HepG2 (cell line): ENCODE results near the gene CHRD. TPM values are rescaled to one million over a fixed set of nuclear protein-coding genes. Genes with fewer than 3 reads are reported as not detected.

Experiments
- ATAC-seq: fragments of 200-7000 bp; cut with Tn5 transposase; 3 replicates; pipeline ENCODE4 v1.9.1; 2020; ENCODE audit warnings: mild to moderate bottlenecking, moderate library complexity
- BruUV-seq: library from RNA; stranded (reverse); fragments of 400-500 nt; replicated peaks from 2 replicates; lab custom pipeline; 2021; lab: Mats Ljungman, UMichigan
- CTCF ChIA-PET: fragments of 300-600 bp; formaldehyde crosslinking; extraction: SDS; loops from one replicate; lab custom pipeline; 2021; ENCODE audit warnings: low total read pairs, inconsistent platforms, low intra/inter-chr PET ratio; lab: Yijun Ruan, JAX
- POLR2A ChIA-PET: fragments of 350-600 bp; sonication (Branson Sonifier 250); formaldehyde crosslinking; loops from one replicate; lab custom pipeline; 2020; ENCODE audit warnings: antibody characterized with exemption, inconsistent platforms; lab: Yijun Ruan, JAX
- DNase-seq: peaks from one replicate; pipeline ENCODE4 v3.0.0-alpha.2; 2015; ENCODE audit warnings: low spot score
- FAIRE-seq: peaks from 3 replicates; lab custom pipeline; 2011; peaks lifted over from hg19 to GRCh38; lab: Jason Lieb, UNC
- H2AFZ ChIP-seq: one replicate; pipeline ENCODE4 v1.6.1; 2011; ENCODE audit warnings: low read length, inconsistent platforms
- H3K27ac ChIP-seq: fragments of 300-600 bp; 3 replicates; pipeline ENCODE4 v1.8.0; 2011; ENCODE audit warnings: mixed run types, mild to moderate bottlenecking, mixed read lengths, low read length, inconsistent platforms; ENCODE audit not compliant: insufficient read depth; ENCODE audit errors: extremely low read length
- H3K27me3 ChIP-seq, 2 experiments: fragments of 200-600 bp in 1 of 2; 2 replicates in 1 of 2; 3 replicates in 1 of 2; pipeline versions ENCODE4 v1.6.0 to v1.8.0; 2011; ENCODE audit warnings: low read length in 2 of 2, mild to moderate bottlenecking in 2 of 2, moderate library complexity in 2 of 2, inconsistent platforms in 1 of 2; ENCODE audit not compliant: insufficient read depth in 2 of 2, control insufficient read depth in 1 of 2
- H3K36me3 ChIP-seq, 2 experiments: fragments of 200-600 bp in 1 of 2; replicated peaks in 1 of 2; 2 replicates in 1 of 2; 3 replicates in 1 of 2; pipeline versions ENCODE4 v1.5.1 to v1.8.0; 2011; ENCODE audit warnings: low read length in 2 of 2, inconsistent platforms in 1 of 2; ENCODE audit not compliant: insufficient read depth in 2 of 2, control insufficient read depth in 1 of 2
- H3K4me1 ChIP-seq: 2 replicates; pipeline ENCODE4 v1.5.1; 2012; ENCODE audit warnings: low read length, inconsistent platforms; ENCODE audit not compliant: insufficient read depth
- H3K4me2 ChIP-seq: 2 replicates; pipeline ENCODE4 v1.6.0; 2011; ENCODE audit warnings: low read depth, low read length, inconsistent platforms
- H3K4me3 ChIP-seq, 3 experiments: fragments of 200-600 bp in 1 of 3; sonication (generic), shearing (Covaris generic) in 1 of 3; replicated peaks in 1 of 3; 2 replicates each; pipeline ENCODE4 v1.5.1; 2011 to 2016; ENCODE audit warnings: low read length in 3 of 3, inconsistent platforms in 2 of 3, low read depth in 2 of 3, mild to moderate bottlenecking in 2 of 3, control low read depth in 1 of 3, mixed read lengths in 1 of 3; ENCODE audit not compliant: insufficient read depth in 1 of 3
- H3K79me2 ChIP-seq: one replicate; pipeline ENCODE4 v1.6.1; 2011; ENCODE audit warnings: low read length, inconsistent platforms; ENCODE audit not compliant: insufficient read depth
- H3K9ac ChIP-seq: 2 replicates; pipeline ENCODE4 v1.6.0; 2011; ENCODE audit warnings: mild to moderate bottlenecking, low read depth, low read length, inconsistent platforms; ENCODE audit not compliant: insufficient read depth
- H3K9me3 ChIP-seq: 2 replicates; pipeline ENCODE4 v1.5.1; 2012; ENCODE audit warnings: mild to moderate bottlenecking, low read length
- H4K20me1 ChIP-seq: 2 replicates; pipeline ENCODE4 v1.6.0; 2011; ENCODE audit warnings: inconsistent platforms, mild to moderate bottlenecking, low read length, moderate library complexity; ENCODE audit not compliant: insufficient read depth
- CHD4 ChIP-seq: fragments of 200-600 bp; sonication (generic); IDR thresholded peaks from 2 replicates; pipeline ENCODE4 v1.7.0; 2017; ENCODE audit warnings: mild to moderate bottlenecking, low read length, borderline replicate concordance
- DMAP1 ChIP-seq: IDR thresholded peaks from 2 replicates; pipeline ENCODE4 v1.6.1; 2016
- ETV5 ChIP-seq: IDR thresholded peaks from 2 replicates; pipeline ENCODE4 v1.6.1; 2018; ENCODE audit warnings: missing biosample characterization, missing genetic modification reagents, inconsistent platforms, borderline replicate concordance
- HIVEP1 ChIP-seq: sonication (generic); formaldehyde crosslinking; IDR thresholded peaks from 2 replicates; pipeline ENCODE4 v1.4.0; 2020; ENCODE audit warnings: mild to moderate bottlenecking, missing genetic modification reagents
- KDM5B ChIP-seq: sonication (generic); formaldehyde crosslinking; IDR thresholded peaks from 2 replicates; pipeline ENCODE4 v1.4.0; 2020; ENCODE audit warnings: missing genetic modification reagents, mild to moderate bottlenecking, borderline replicate concordance
- MED1 ChIP-seq: sonication (generic); formaldehyde crosslinking; IDR thresholded peaks from 2 replicates; pipeline ENCODE4 v1.4.0; 2020; ENCODE audit warnings: missing genetic modification reagents
- MXD4 ChIP-seq: IDR thresholded peaks from 2 replicates; pipeline ENCODE4 v1.6.1; 2016; ENCODE audit warnings: mild to moderate bottlenecking, missing biosample characterization, missing genetic modification reagents
- PTBP1 ChIP-seq: fragments of 200-400 bp; formaldehyde crosslinking; IDR thresholded peaks from 2 replicates; pipeline ENCODE4 v1.6.1; 2018; ENCODE audit warnings: low read length, low read depth; ENCODE audit not compliant: poor library complexity, severe bottlenecking
- RFX5 ChIP-seq: IDR thresholded peaks from 2 replicates; pipeline ENCODE4 v1.6.1; 2011; ENCODE audit warnings: low read depth, low read length, improper control_type of control experiment
- SP1 ChIP-seq, 2 experiments: fragments of 450-650 bp in 1 of 2; sonication (generic) in 1 of 2; formaldehyde crosslinking in 1 of 2; IDR thresholded peaks; 2 replicates each; pipeline versions ENCODE4 v1.4.0 to v1.6.1; 2016 to 2020; ENCODE audit warnings: missing genetic modification reagents in 1 of 2
- TBX3 ChIP-seq: fragments of 450-650 bp; IDR thresholded peaks from 2 replicates; pipeline ENCODE4 v1.6.1; 2017; ENCODE audit warnings: antibody characterized with exemption, mild to moderate bottlenecking, inconsistent platforms, borderline replicate concordance
- ZBTB21 ChIP-seq: sonication (generic); formaldehyde crosslinking; IDR thresholded peaks from 2 replicates; pipeline ENCODE4 v1.4.0; 2020; ENCODE audit warnings: missing genetic modification reagents
- ZKSCAN8 ChIP-seq: IDR thresholded peaks from 2 replicates; pipeline ENCODE4 v1.6.1; 2016; ENCODE audit warnings: borderline replicate concordance, missing genetic modification reagents, missing compliant biosample characterization
- ZNF333 ChIP-seq: sonication (generic); formaldehyde crosslinking; IDR thresholded peaks from 2 replicates; pipeline ENCODE4 v1.4.0; 2020; ENCODE audit warnings: mild to moderate bottlenecking, missing genetic modification reagents, borderline replicate concordance
- ZNF350 ChIP-seq: sonication (generic); formaldehyde crosslinking; IDR thresholded peaks from 2 replicates; pipeline ENCODE4 v1.4.0; 2020; ENCODE audit warnings: mild to moderate bottlenecking, low read depth, missing genetic modification reagents, borderline replicate concordance
- ZNF567 ChIP-seq: sonication (generic); formaldehyde crosslinking; IDR thresholded peaks from 2 replicates; pipeline ENCODE4 v1.8.1; 2023; ENCODE audit warnings: mild to moderate bottlenecking, missing genetic modification reagents, borderline replicate concordance
- WGBS: methylation state at CpG from one replicate; pipeline ENCODE4 v1.1.6; 2017; ENCODE audit warnings: low lambda C conversion rate; 5-methylcytosine and 5-hydroxymethylcytosine counted together
- in situ Hi-C: cut with HindIII; loops from 2 replicates; pipeline ENCODE4 v1.10.0; 2017; ENCODE audit warnings: low pct_unique_long_range_greater_than_20kb; ENCODE audit not compliant: extremely low pct_ligation_motif_present
- intact Hi-C: fragments of 100-400 bp; cut with micrococcal nuclease; formaldehyde crosslinking; loops from one replicate; pipeline ENCODE4 v1.10.0; 2022; ENCODE audit not compliant: unreplicated experiment
- polyA plus RNA-seq, 8 experiments: library from polyadenylated mRNA; depleted of rRNA in 3 of 8; stranded (reverse) in 7 of 8; unstranded in 1 of 8; fragments of >200 nt; fragmentation: Illumina TruSeq in 4 of 8; extraction: Trizol in 4 of 8; gene quantifications; 2 replicates each; pipeline versions ENCODE4 v1.2.1 to v1.2.3, GENCODE V29; 2011 to 2016; ENCODE audit warnings: low read depth in 4 of 8, missing spikeins in 1 of 8, mixed read lengths in 1 of 8; ENCODE audit not compliant: insufficient read depth in 1 of 8
- total RNA-seq, 5 experiments: library from RNA; depleted of rRNA; stranded (reverse); fragments of >200 nt; fragmentation: Illumina TruSeq; extraction: Trizol; gene quantifications; 2 replicates each; pipeline ENCODE4 v1.2.3, GENCODE V29; 2016; ENCODE audit warnings: low read depth in 1 of 5
- TF ChIP-seq, protein P1 (sequence below): sonication (generic); formaldehyde crosslinking; IDR thresholded peaks from 2 replicates; pipeline ENCODE4 v1.4.0; 2020; ENCODE audit warnings: missing genetic modification reagents
- TF ChIP-seq, protein P2 (sequence below): sonication (generic); formaldehyde crosslinking; IDR thresholded peaks from 2 replicates; pipeline ENCODE4 v1.5.1; 2020; ENCODE audit warnings: mild to moderate bottlenecking, moderate library complexity, missing genetic modification reagents
- TF ChIP-seq, protein P3 (sequence below): IDR thresholded peaks from 2 replicates; pipeline ENCODE4 v1.6.1; 2016; ENCODE audit warnings: missing compliant biosample characterization, missing genetic modification reagents, borderline replicate concordance
- TF ChIP-seq, protein P4 (sequence below): sonication (generic); formaldehyde crosslinking; IDR thresholded peaks from 2 replicates; pipeline ENCODE4 v1.5.0; 2020; ENCODE audit warnings: missing genetic modification reagents

CHRD gene
- total and polyA plus RNA-seq, 2 of the 13 experiments (the other 11 are each of a cell fraction or from before 2014, with no cell fraction given): 22.2 to 35.2 TPM

DNA sequence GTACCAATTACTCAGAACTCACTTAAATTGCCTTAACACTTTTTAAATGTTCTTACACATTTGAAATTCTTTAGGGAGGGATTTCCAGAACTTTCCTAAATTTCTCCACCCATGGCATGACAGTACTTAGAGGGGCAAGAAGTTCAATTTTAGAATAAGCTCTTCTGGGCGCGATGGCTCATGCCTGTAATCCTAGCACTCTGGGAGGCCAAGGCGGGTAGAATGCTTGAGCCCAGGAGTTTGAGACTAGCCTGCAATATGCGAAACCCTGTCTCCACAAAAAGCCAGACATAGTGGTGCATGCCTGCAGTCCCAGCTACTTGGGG is 31.8 kb upstream of the CHRD start:
- H3K9me3 ChIP-seq: no peaks in the 10 kb centered on the region
- intact Hi-C loops: no loop called here
- DNase-seq: no peak
- FAIRE-seq: no peak
- no peak overlapping the region for H3K27ac ChIP-seq
- no peak overlapping the region for H3K4me2 ChIP-seq
- BruUV-seq: no TSS peak
- in situ Hi-C loops: no loop called here
- H4K20me1 ChIP-seq: no peaks in the 10 kb centered on the region
- POLR2A ChIA-PET: no interaction called here
- CTCF ChIA-PET: no interaction called here
- WGBS: 94% methylated on average over 4 of the region's 4 CpGs
- ATAC-seq: no peak
- no peaks in the 10 kb centered on the region for H3K27me3 ChIP-seq
- H2AFZ ChIP-seq: no peak overlapping the region
- peaks cover 28% of the 10 kb centered on the region for H3K4me1 ChIP-seq
- H3K79me2 ChIP-seq: no peaks in the 10 kb centered on the region
- H3K36me3 ChIP-seq: peaks cover 7 to 17% of the 10 kb centered on the region in 2 experiments; a peak in 4 of 5 replicates
- TF ChIP-seq, protein P1, sequence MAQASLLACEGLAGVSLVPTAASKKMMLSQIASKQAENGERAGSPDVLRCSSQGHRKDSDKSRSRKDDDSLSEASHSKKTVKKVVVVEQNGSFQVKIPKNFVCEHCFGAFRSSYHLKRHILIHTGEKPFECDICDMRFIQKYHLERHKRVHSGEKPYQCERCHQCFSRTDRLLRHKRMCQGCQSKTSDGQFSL (CRISPR knock-in tag): no peak
- TF ChIP-seq ETV5 (CRISPR knock-in tag): no peak
- TF ChIP-seq ZBTB21: no peak
- TF ChIP-seq, protein P2, sequence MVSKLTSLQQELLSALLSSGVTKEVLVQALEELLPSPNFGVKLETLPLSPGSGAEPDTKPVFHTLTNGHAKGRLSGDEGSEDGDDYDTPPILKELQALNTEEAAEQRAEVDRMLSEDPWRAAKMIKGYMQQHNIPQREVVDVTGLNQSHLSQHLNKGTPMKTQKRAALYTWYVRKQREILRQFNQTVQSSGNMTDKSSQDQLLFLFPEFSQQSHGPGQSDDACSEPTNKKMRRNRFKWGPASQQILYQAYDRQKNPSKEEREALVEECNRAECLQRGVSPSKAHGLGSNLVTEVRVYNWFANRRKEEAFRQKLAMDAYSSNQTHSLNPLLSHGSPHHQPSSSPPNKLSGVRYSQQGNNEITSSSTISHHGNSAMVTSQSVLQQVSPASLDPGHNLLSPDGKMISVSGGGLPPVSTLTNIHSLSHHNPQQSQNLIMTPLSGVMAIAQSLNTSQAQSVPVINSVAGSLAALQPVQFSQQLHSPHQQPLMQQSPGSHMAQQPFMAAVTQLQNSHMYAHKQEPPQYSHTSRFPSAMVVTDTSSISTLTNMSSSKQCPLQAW (CRISPR knock-in tag): no peak
- no peak for TF ChIP-seq MXD4 (CRISPR knock-in tag)
- TF ChIP-seq, protein P3, sequence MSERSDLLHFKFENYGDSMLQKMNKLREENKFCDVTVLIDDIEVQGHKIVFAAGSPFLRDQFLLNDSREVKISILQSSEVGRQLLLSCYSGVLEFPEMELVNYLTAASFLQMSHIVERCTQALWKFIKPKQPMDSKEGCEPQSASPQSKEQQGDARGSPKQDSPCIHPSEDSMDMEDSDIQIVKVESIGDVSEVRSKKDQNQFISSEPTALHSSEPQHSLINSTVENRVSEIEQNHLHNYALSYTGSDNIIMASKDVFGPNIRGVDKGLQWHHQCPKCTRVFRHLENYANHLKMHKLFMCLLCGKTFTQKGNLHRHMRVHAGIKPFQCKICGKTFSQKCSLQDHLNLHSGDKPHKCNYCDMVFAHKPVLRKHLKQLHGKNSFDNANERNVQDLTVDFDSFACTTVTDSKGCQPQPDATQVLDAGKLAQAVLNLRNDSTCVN (CRISPR knock-in tag): no peak
- TF ChIP-seq DMAP1: no peak
- TF ChIP-seq SP1 (IDR thresholded peaks at IDR 0.05): no peak
- no peak for TF ChIP-seq SP1 (CRISPR knock-in tag; IDR thresholded peaks at IDR 0.05)
- TF ChIP-seq ZKSCAN8: no peak
- TF ChIP-seq KDM5B: no peak
- TF ChIP-seq TBX3: no peak
- no peak for TF ChIP-seq HIVEP1 (CRISPR knock-in tag)
- no peak for TF ChIP-seq RFX5
- TF ChIP-seq ZNF333 (CRISPR knock-in tag): no peak
- TF ChIP-seq MED1 (CRISPR knock-in tag): no peak
- TF ChIP-seq CHD4: no peak
- no peak for TF ChIP-seq ZNF350 (CRISPR knock-in tag)
- TF ChIP-seq, protein P4, sequence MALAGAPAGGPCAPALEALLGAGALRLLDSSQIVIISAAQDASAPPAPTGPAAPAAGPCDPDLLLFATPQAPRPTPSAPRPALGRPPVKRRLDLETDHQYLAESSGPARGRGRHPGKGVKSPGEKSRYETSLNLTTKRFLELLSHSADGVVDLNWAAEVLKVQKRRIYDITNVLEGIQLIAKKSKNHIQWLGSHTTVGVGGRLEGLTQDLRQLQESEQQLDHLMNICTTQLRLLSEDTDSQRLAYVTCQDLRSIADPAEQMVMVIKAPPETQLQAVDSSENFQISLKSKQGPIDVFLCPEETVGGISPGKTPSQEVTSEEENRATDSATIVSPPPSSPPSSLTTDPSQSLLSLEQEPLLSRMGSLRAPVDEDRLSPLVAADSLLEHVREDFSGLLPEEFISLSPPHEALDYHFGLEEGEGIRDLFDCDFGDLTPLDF (CRISPR knock-in tag): no peak
- no peak for TF ChIP-seq ZNF567
- no peak for TF ChIP-seq PTBP1
- no peak overlapping the region for H3K4me3 ChIP-seq
- H3K9ac ChIP-seq: no peak overlapping the region
